C1 segment of cervical spinal cord (tissue), 14 donors: ENCODE data around the gene WDR70.
"Not testable (repeated sequence)": the region's sequence is repeated elsewhere in the genome, so short reads cannot be mapped to it uniquely, and the experiment has no call there.

Source experiments
- DNase-seq, 14 donors: peaks; one replicate each; lab custom pipeline; 2025; lab: John Stamatoyannopoulos, UW

The WDR70 gene

DNA sequence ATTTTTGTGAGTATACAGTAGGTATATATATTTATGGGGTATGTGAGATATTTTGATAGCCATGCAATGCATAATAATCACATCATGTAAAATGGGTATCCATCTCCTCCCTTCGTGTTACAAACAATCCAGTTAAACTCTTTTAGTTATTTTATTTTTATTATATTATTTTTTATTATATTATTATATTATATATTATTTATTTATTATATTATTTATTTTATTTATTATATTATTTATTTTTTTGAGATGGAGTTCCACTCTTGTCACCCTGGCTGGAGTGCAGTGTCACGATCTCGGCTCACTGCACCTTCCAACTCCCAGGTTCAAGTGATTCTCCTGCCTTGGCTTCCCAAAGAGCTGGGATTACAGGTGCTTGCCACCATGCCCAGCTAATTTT is 138.6 kb downstream of the WDR70 start:
- no peak for DNase-seq

GRCh38 chr5:37518356-37518755 is 139.2 kb downstream of the WDR70 start:
- DNase-seq, result not testable (repeated sequence)

GRCh38 chr5:37519304-37519703 is 140.2 kb downstream of the WDR70 start:
- no peak for DNase-seq

GRCh38 chr5:37519807-37520206 is 140.7 kb downstream of the WDR70 start:
- DNase-seq, result no peak

GRCh38 chr5:37520811-37521210 is 141.7 kb downstream of the WDR70 start:
- DNase-seq, result no peak

DNA sequence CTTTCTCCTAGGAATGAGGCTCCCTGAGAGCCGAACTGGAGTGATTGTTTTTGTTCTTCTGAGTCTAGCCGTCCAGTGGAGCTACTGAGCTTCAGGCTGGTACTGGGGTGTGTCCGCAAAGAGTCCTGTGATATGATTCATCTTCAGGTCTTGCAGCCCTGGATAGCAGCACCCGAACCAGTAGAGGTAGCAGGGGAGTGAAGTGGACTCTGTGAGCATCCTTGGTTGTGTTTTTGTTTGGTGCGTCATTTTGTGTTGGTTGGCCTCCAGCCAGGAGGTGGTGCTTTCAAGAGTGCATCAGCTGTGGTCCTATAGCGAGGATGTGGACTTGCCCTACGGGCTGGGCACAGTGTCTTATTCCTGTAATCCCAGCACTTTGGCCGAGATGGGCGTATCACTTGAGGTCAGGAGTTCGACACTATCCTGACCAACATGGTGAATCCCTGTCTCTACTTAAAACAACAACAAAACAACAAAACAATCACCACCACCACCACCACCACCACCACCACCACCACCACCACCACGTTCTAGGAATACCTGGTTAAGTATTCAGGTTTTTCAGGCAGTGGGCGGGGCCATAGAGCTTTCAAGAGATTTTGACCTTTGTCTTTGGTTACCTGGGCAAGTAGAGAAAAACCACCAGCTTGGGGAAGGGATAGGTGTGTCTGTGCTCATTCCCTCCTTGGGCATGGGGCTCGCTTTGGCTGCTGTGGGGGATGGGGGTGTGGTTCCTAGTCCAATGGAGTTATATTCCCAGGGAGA is 154.0 kb downstream of the WDR70 start:
- no peak for DNase-seq

DNA sequence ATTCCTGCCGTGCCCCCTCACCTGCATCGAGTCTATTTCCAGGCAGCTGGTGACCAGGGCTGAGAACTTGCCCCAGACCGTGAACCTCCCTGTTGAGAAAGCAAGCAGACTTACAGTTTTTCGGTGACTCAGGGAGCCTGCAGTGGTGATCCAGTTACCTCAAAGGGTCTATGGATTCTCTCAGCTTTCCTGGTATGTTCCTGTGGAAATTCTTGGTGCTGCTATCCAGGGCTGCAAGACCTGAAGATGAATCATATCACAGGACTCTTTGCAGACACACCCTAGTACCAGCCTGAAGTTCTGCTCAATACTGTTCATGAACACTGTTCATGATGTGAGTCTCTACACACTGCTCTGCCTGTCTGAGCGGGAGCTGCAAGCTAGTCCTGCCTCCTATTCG is 154.7 kb downstream of the WDR70 start:
- no peak for DNase-seq

DNA sequence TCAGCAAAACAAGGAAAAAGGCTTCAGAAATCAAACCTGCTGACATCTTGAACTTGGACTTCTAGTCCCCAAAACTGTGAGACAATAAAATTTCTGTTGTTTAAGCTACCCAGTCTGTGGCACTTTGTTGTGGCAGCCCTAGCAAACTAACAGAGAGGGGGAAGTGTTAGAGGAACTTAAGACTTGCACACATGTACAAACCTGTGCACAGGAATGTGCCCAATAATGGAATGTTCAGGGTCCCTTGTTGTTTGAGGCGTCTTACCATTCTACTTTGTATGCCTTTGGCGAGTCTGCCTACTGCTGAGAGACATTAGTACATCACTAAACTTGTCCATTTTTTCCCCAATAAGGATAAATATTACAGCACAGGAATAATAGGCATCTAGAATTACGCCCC is 160.3 kb downstream of the WDR70 start:
- no peak for DNase-seq

DNA sequence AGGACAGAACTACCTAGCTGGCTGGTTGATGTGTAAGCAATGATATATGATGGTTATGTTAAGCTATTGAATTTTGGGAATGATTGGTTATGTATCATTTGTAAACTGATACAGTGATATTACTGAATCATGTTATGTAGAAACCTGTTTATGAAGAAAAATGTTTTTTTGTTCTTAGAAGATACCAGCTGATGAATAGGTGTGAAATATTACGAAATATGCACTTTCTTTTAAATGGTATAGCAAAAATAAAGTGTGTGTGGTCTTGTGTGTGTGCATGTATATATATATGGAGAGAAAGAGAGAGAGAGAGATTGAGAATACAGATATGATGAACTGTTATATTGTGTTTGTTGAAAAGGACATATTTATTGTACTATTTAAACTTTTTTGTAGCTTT is 164.1 kb downstream of the WDR70 start:
- DNase-seq, result no peak

- DNase-seq, result no peak
Measured at GRCh38 chr5:37549411-37549810, 170.3 kb downstream of the WDR70 start.

DNA sequence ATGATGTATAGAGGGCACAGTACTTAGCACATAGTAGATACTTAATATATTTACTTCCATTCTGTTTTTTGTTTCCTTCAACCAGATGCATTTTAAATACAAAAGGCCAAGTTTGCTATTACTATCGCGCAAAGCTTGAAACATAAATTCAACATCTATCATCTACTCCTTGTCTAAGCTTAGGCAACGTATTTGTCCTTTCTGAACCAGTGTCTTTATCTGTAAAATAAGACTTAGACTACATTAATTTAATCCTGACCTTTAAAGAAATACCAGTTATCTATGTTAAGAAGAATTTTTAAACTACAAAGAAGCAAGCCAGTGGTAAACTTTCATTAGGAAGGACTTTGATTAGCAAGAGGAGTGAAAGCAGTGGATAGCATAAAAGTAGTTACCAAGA is 173.0 kb downstream of the WDR70 start:
- no peak for DNase-seq

- no peak for DNase-seq
Measured at GRCh38 chr5:37552770-37553719, 173.9 kb downstream of the WDR70 start.

- DNase-seq, result no peak
Measured at GRCh38 chr5:37553720-37554404, 174.7 kb downstream of the WDR70 start.

- DNase-seq, result no peak
Measured at GRCh38 chr5:37554405-37554739, 175.3 kb downstream of the WDR70 start.

GRCh38 chr5:37554938-37555337 is 175.8 kb downstream of the WDR70 start:
- no peak for DNase-seq

DNA sequence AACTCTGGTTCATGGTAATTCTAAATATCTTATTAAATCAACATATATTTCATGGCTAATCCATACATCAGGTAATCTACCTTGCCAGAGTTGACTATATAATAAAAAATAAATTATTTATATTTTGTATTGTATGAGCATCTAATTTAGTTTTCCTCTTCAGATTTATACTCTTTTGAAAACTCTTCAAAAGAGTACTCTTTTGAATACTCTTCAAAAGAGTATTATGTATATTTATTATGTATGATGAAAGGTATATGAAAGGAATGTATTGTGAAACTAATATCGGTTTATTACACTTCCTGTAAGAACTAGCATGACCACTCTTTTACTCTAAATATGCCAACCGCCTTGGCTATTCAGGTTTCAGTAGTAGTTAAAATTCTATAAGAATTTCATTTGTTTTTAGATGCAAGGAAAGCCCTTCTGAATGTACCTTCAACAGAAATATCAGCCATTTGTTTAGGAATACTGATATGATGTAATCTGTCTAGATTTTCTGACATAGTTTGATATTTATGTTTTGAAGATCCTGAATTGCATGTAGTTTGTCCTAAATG is 178.7 kb downstream of the WDR70 start:
- DNase-seq, result no peak

- DNase-seq, result no peak
Measured at GRCh38 chr5:37565062-37565670, 186.0 kb downstream of the WDR70 start.

- no peak for DNase-seq
Measured at GRCh38 chr5:37567566-37567965, 188.4 kb downstream of the WDR70 start.

DNA sequence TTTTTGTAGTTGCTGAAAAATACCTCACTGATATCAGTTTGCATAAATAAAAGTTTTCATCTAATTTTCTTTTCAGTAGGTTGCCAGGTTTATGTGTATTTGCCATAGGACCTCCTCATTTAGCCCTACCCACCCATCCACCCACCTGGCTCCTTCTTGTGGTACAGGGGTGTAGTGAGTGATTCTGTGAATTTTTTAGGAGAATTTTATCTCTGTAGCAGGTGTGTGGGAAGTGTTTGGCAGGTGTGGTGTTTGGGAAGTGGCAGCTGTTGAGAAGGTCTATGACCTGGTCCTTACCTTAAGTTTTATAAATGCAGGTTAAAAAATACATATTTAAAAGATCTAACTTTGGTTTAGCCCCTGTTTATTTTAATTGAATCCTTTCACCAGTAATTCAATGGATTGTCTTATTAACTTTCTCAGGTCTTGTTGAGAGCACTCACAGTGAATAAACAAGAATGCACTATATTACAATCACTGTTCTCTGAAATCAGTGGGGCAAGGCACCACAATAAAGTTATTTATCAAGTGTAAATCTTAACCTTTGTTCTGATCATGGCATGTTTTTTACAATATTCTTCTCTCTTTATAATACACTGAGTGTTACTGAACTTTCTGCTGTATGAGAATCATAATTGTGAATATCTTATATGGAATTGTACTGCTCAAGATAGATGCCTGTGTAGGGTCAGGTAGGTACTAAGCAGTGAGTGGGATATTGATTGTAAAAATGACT is 189.1 kb downstream of the WDR70 start:
- DNase-seq, result no peak

DNA sequence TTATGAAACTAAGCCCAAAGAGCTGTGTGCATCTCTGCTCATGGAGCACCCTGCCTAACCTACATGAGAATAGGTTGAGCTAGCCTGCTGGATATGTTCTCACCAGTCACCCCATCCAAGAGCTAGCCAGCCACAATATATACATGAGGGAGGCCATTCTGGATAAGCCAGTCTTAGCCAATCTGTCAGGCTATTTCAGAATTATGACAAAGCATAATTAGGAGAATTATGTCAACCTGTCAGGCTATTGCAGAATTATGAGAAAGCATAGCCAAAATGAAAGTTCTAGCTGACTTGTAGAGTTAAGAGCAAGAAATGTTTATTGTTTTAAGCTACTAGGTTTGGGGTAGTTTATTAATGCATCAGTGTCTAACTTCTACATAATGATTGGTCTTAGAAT is 189.8 kb downstream of the WDR70 start:
- no peak for DNase-seq

GRCh38 chr5:37569466-37569865 is 190.3 kb downstream of the WDR70 start:
- DNase-seq, result no peak
